ENCODE data around the gene SPDYA. TPM values are rescaled to one million over a fixed set of nuclear protein-coding genes. Genes with fewer than 3 reads are reported as not detected.

Gene SPDYA
- total and polyA plus RNA-seq, 2 of the 13 experiments (the other 11 are each of a cell fraction or from before 2014, with no cell fraction given): 0.32 to 0.75 TPM

GRCh38 chr2:28870146-28870891 lies 59.7 kb downstream of the SPDYA start, which contains the start of gene TRMT61B (continued):
- TF ChIP-seq, protein P1, sequence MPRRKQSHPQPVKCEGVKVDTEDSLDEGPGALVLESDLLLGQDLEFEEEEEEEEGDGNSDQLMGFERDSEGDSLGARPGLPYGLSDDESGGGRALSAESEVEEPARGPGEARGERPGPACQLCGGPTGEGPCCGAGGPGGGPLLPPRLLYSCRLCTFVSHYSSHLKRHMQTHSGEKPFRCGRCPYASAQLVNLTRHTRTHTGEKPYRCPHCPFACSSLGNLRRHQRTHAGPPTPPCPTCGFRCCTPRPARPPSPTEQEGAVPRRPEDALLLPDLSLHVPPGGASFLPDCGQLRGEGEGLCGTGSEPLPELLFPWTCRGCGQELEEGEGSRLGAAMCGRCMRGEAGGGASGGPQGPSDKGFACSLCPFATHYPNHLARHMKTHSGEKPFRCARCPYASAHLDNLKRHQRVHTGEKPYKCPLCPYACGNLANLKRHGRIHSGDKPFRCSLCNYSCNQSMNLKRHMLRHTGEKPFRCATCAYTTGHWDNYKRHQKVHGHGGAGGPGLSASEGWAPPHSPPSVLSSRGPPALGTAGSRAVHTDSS (CRISPR knock-in tag; conservative IDR thresholded peaks at IDR 0.05): no peak
- TF ChIP-seq ZNF337 (CRISPR knock-in tag; IDR thresholded peaks at IDR 0.05; ENCODE audit: borderline replicate concordance, low read depth) (peak; percentile 40; the same call in 1 of the 2 replicates), SOX6 (IDR thresholded peaks at IDR 0.05) (no peak), SOX6 (CRISPR knock-in tag; IDR thresholded peaks at IDR 0.05) (peak; percentile 83), RBFOX2 (IDR thresholded peaks at IDR 0.05; ENCODE audit: low read depth, low read length) (peak; percentile 93), ZNF468 (CRISPR knock-in tag; IDR thresholded peaks at IDR 0.05) (0 out of 2 replicates have a peak, but pooled peaks have one; percentile 76), CEBPG (CRISPR knock-in tag; IDR thresholded peaks at IDR 0.05) (peak; percentile 84), CREB1 (IDR thresholded peaks at IDR 0.05) (peak; percentile 99), CREB1 (CRISPR knock-in tag; IDR thresholded peaks at IDR 0.05) (peak; percentile 100), CREB3 (CRISPR knock-in tag; IDR thresholded peaks at IDR 0.05) (0 out of 2 replicates have a peak, but pooled peaks have one; percentile 74), ONECUT2 (CRISPR knock-in tag; IDR thresholded peaks at IDR 0.05) (no peak), CBX1 (IDR thresholded peaks at IDR 0.05; ENCODE audit: low read depth) (peak; percentile 94), ZFP41 (CRISPR knock-in tag; IDR thresholded peaks at IDR 0.05; ENCODE audit: borderline replicate concordance) (peak; percentile 78; the same call in 1 of the 2 replicates), PHF21A (CRISPR knock-in tag; IDR thresholded peaks at IDR 0.05) (peak; percentile 70; the same call in 1 of the 2 replicates), RELA (CRISPR knock-in tag; IDR thresholded peaks at IDR 0.05) (peak; percentile 95; the same call in 1 of the 2 replicates), THYN1 (CRISPR knock-in tag; IDR thresholded peaks at IDR 0.05; ENCODE audit: borderline replicate concordance, low read depth) (no peak), NCOA5 (CRISPR knock-in tag; IDR thresholded peaks at IDR 0.05) (no peak), MED13 (CRISPR knock-in tag; IDR thresholded peaks at IDR 0.05) (no peak), DNMT1 (CRISPR knock-in tag; IDR thresholded peaks at IDR 0.05) (no peak), ZNF556 (CRISPR knock-in tag; IDR thresholded peaks at IDR 0.05; ENCODE audit: borderline replicate concordance) (peak; percentile 98), PLRG1 (conservative IDR thresholded peaks at IDR 0.05) (no peak), ZNF891 (CRISPR knock-in tag; IDR thresholded peaks at IDR 0.05) (peak; percentile 91; the same call in 1 of the 2 replicates), KMT2B (CRISPR knock-in tag; IDR thresholded peaks at IDR 0.05) (peak; percentile 100), PTBP1 (IDR thresholded peaks at IDR 0.05; ENCODE audit: low read depth, low read length, poor library complexity, severe bottlenecking) (no peak), SIN3B (IDR thresholded peaks at IDR 0.05; ENCODE audit: low read length) (peak; percentile 99), ZNF773 (CRISPR knock-in tag; IDR thresholded peaks at IDR 0.05; ENCODE audit: borderline replicate concordance) (no peak), ZNF432 (CRISPR knock-in tag; IDR thresholded peaks at IDR 0.05; ENCODE audit: borderline replicate concordance) (no peak), ZZZ3 (CRISPR knock-in tag; IDR thresholded peaks at IDR 0.05; ENCODE audit: borderline replicate concordance) (peak; percentile 96; the same call in 1 of the 2 replicates), MAFF (IDR thresholded peaks at IDR 0.05; ENCODE audit: low read depth, low read length) (no peak; the same call in 1 of the 2 replicates)
- TF ChIP-seq, protein P2, sequence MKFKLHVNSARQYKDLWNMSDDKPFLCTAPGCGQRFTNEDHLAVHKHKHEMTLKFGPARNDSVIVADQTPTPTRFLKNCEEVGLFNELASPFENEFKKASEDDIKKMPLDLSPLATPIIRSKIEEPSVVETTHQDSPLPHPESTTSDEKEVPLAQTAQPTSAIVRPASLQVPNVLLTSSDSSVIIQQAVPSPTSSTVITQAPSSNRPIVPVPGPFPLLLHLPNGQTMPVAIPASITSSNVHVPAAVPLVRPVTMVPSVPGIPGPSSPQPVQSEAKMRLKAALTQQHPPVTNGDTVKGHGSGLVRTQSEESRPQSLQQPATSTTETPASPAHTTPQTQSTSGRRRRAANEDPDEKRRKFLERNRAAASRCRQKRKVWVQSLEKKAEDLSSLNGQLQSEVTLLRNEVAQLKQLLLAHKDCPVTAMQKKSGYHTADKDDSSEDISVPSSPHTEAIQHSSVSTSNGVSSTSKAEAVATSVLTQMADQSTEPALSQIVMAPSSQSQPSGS (CRISPR knock-in tag; IDR thresholded peaks at IDR 0.05): peak; percentile 96

Measured in HepG2 (cell line).